ENCODE results near the gene PSMD10. TPM values are rescaled to one million over a fixed set of nuclear protein-coding genes. Genes with fewer than 3 reads are reported as not detected.

PSMD10 gene
- polyA plus RNA-seq, 1 donor from 2014 or later, result 209 TPM

DNA sequence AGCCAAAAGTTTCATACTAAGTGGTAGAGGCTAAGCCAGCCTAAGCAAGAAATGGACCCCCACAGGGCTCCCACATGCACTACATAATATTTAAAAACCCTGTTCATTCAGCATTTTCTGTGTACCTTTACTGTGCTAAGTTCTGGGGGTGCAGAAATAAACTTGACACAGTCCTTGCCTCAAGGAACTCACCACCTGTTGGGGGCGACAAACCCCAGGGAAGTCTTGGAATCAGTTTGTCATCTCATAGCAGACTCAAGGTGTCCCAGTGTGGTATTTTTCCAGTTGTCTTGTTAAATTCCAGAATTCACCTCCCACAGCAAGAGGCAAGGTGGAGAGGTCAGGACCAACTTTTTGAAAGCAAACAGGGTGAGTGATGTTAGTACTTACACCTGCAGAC lies 43.4 kb upstream of the PSMD10 start:
- H3K9me3 ChIP-seq (ENCODE audit: low read length), result no peaks in the 10 kb centered on the region
- TF ChIP-seq, protein P1, sequence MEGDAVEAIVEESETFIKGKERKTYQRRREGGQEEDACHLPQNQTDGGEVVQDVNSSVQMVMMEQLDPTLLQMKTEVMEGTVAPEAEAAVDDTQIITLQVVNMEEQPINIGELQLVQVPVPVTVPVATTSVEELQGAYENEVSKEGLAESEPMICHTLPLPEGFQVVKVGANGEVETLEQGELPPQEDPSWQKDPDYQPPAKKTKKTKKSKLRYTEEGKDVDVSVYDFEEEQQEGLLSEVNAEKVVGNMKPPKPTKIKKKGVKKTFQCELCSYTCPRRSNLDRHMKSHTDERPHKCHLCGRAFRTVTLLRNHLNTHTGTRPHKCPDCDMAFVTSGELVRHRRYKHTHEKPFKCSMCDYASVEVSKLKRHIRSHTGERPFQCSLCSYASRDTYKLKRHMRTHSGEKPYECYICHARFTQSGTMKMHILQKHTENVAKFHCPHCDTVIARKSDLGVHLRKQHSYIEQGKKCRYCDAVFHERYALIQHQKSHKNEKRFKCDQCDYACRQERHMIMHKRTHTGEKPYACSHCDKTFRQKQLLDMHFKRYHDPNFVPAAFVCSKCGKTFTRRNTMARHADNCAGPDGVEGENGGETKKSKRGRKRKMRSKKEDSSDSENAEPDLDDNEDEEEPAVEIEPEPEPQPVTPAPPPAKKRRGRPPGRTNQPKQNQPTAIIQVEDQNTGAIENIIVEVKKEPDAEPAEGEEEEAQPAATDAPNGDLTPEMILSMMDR (IDR thresholded peaks at IDR 0.05; ENCODE audit: poor library complexity, severe bottlenecking), result no peak
- no peak for TF ChIP-seq POLR2AphosphoS5 (IDR thresholded peaks at IDR 0.05)
- TF ChIP-seq EP300 (conservative IDR thresholded peaks at IDR 0.05; ENCODE audit: poor library complexity, severe bottlenecking), result no peak
- TF ChIP-seq MXI1 (conservative IDR thresholded peaks at IDR 0.05; ENCODE audit: poor library complexity, severe bottlenecking), result no peak
- TF ChIP-seq, protein P2, sequence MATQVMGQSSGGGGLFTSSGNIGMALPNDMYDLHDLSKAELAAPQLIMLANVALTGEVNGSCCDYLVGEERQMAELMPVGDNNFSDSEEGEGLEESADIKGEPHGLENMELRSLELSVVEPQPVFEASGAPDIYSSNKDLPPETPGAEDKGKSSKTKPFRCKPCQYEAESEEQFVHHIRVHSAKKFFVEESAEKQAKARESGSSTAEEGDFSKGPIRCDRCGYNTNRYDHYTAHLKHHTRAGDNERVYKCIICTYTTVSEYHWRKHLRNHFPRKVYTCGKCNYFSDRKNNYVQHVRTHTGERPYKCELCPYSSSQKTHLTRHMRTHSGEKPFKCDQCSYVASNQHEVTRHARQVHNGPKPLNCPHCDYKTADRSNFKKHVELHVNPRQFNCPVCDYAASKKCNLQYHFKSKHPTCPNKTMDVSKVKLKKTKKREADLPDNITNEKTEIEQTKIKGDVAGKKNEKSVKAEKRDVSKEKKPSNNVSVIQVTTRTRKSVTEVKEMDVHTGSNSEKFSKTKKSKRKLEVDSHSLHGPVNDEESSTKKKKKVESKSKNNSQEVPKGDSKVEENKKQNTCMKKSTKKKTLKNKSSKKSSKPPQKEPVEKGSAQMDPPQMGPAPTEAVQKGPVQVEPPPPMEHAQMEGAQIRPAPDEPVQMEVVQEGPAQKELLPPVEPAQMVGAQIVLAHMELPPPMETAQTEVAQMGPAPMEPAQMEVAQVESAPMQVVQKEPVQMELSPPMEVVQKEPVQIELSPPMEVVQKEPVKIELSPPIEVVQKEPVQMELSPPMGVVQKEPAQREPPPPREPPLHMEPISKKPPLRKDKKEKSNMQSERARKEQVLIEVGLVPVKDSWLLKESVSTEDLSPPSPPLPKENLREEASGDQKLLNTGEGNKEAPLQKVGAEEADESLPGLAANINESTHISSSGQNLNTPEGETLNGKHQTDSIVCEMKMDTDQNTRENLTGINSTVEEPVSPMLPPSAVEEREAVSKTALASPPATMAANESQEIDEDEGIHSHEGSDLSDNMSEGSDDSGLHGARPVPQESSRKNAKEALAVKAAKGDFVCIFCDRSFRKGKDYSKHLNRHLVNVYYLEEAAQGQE (IDR thresholded peaks at IDR 0.05; ENCODE audit: borderline replicate concordance), result no peak
- no peak for TF ChIP-seq RAD21 (conservative IDR thresholded peaks at IDR 0.05)
- TF ChIP-seq EZH2 (IDR thresholded peaks at IDR 0.05; ENCODE audit: borderline replicate concordance, insufficient read depth, low read length, poor library complexity, severe bottlenecking), result no peak
- TF ChIP-seq TAF1 (IDR thresholded peaks at IDR 0.05; ENCODE audit: low read depth), result no peak
- no peak for TF ChIP-seq SMC3 (conservative IDR thresholded peaks at IDR 0.05; ENCODE audit: poor library complexity)
- H3K27ac ChIP-seq (ENCODE audit: low read length), result no peak overlapping the region
- H4K20me1 ChIP-seq (ENCODE audit: insufficient read depth), result no peaks in the 10 kb centered on the region
- no peak overlapping the region for H3K4me3 ChIP-seq (ENCODE audit: low read length)
- no peaks in the 10 kb centered on the region for H3K36me3 ChIP-seq (ENCODE audit: insufficient read depth, low read length)
- no peak overlapping the region for H3K9ac ChIP-seq (ENCODE audit: low read length)
- no peaks in the 10 kb centered on the region for H3K79me2 ChIP-seq (replicated peaks; ENCODE audit: insufficient read depth, low read length)
- H3F3A ChIP-seq (ENCODE audit: insufficient read depth, low read length, poor library complexity, severe bottlenecking), result no peaks in the 10 kb centered on the region
- H3K4me2 ChIP-seq (ENCODE audit: low read length), result no peak overlapping the region
- H2AFZ ChIP-seq (ENCODE audit: low read depth, low read length), result no peak overlapping the region
- no peaks in the 10 kb centered on the region for H3K9me2 ChIP-seq (ENCODE audit: insufficient read depth, low read length)
- no peaks in the 10 kb centered on the region for H3K27me3 ChIP-seq (ENCODE audit: insufficient read depth, low read depth, low read length)

DNA sequence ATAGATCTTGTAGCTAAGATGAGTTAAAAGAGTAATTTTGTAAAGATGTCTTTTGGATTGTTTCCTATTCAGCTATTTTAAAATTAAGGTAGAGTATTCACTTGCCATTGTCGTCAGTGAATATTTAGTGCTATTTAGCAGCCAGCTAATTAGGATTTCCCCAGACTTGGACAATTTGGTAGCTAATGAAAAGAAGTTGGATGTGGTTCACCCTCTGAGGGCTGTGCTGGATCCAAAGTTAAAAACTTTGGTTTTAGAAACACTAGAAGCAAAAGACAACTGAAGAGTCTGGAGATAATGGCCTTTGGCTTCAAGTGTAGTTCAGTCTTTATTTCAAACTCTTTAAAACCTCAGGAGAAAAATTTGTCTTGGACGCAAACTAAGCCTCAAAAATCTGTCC lies 41.5 kb upstream of the PSMD10 start:
- Histone ChIP-seq H3F3A (ENCODE audit: insufficient read depth, low read length, poor library complexity, severe bottlenecking) (no peaks in the 10 kb centered on the region), H3K79me2 (replicated peaks; ENCODE audit: insufficient read depth, low read length) (no peaks in the 10 kb centered on the region), H3K4me3 (ENCODE audit: low read length) (no peak overlapping the region), H4K20me1 (ENCODE audit: insufficient read depth) (no peaks in the 10 kb centered on the region), H3K9me3 (ENCODE audit: low read length) (no peaks in the 10 kb centered on the region), H3K27me3 (ENCODE audit: insufficient read depth, low read depth, low read length) (no peaks in the 10 kb centered on the region), H3K9me2 (ENCODE audit: insufficient read depth, low read length) (no peaks in the 10 kb centered on the region), H2AFZ (ENCODE audit: low read depth, low read length) (no peak overlapping the region), H3K9ac (ENCODE audit: low read length) (no peak overlapping the region), H3K36me3 (ENCODE audit: insufficient read depth, low read length) (no peaks in the 10 kb centered on the region), H3K4me2 (ENCODE audit: low read length) (no peak overlapping the region), H3K27ac (ENCODE audit: low read length) (no peak overlapping the region)
- TF ChIP-seq POLR2AphosphoS5 (IDR thresholded peaks at IDR 0.05) (no peak), MXI1 (conservative IDR thresholded peaks at IDR 0.05; ENCODE audit: poor library complexity, severe bottlenecking) (no peak), EP300 (conservative IDR thresholded peaks at IDR 0.05; ENCODE audit: poor library complexity, severe bottlenecking) (no peak), EZH2 (IDR thresholded peaks at IDR 0.05; ENCODE audit: borderline replicate concordance, insufficient read depth, low read length, poor library complexity, severe bottlenecking) (no peak), RAD21 (conservative IDR thresholded peaks at IDR 0.05) (no peak), TAF1 (IDR thresholded peaks at IDR 0.05; ENCODE audit: low read depth) (no peak), SMC3 (conservative IDR thresholded peaks at IDR 0.05; ENCODE audit: poor library complexity) (no peak)
- TF ChIP-seq, protein P1 (IDR thresholded peaks at IDR 0.05; ENCODE audit: poor library complexity, severe bottlenecking), result no peak
- TF ChIP-seq, protein P2 (IDR thresholded peaks at IDR 0.05; ENCODE audit: borderline replicate concordance), result no peak
